WI38 (cell line): ENCODE results near the gene SPOCD1.

Source experiments
- H3K4me3 ChIP-seq: 2 replicates; pipeline ENCODE4 v1.5.1; 2011; ENCODE audit warnings: low read depth, mild to moderate bottlenecking, control low read depth, low read length
- TF ChIP-seq, protein P1 (sequence below): IDR thresholded peaks from 2 replicates; pipeline ENCODE4 v1.5.1; 2012; ENCODE audit warnings: low read depth, mild to moderate bottlenecking, control low read depth, low read length

Gene SPOCD1

DNA sequence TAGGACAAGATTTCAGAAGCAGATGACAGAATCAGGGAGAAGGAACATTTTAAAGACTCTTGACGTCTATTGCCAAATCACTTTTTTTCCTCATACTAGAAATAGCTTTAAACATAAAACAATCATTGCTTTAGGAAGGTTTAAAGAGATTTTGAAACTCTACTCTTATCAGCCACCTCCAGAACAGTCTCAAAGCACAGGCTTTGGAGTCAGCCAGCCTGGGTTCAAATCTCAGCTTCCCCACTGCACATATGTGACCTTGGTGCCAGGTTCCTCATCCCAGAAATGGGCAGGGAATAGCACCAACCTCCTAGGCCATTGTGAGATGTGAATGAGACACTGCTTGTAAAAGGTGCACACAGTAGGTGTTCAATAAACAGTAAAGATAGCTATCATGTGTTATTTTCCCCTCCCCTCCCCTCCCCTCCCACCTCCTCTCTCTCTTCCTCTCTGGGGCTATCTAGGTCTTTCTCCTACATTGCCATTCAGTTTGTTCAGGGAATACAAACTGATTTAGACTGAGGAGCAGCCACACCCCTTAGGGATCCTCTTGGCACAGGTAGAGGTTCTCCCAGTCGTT is 20.6 kb downstream of the SPOCD1 start:
- TF ChIP-seq, protein P1, sequence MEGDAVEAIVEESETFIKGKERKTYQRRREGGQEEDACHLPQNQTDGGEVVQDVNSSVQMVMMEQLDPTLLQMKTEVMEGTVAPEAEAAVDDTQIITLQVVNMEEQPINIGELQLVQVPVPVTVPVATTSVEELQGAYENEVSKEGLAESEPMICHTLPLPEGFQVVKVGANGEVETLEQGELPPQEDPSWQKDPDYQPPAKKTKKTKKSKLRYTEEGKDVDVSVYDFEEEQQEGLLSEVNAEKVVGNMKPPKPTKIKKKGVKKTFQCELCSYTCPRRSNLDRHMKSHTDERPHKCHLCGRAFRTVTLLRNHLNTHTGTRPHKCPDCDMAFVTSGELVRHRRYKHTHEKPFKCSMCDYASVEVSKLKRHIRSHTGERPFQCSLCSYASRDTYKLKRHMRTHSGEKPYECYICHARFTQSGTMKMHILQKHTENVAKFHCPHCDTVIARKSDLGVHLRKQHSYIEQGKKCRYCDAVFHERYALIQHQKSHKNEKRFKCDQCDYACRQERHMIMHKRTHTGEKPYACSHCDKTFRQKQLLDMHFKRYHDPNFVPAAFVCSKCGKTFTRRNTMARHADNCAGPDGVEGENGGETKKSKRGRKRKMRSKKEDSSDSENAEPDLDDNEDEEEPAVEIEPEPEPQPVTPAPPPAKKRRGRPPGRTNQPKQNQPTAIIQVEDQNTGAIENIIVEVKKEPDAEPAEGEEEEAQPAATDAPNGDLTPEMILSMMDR: no peak
- peak overlapping the region; percentile 94; the same call in 1 of the 2 replicates for H3K4me3 ChIP-seq

DNA sequence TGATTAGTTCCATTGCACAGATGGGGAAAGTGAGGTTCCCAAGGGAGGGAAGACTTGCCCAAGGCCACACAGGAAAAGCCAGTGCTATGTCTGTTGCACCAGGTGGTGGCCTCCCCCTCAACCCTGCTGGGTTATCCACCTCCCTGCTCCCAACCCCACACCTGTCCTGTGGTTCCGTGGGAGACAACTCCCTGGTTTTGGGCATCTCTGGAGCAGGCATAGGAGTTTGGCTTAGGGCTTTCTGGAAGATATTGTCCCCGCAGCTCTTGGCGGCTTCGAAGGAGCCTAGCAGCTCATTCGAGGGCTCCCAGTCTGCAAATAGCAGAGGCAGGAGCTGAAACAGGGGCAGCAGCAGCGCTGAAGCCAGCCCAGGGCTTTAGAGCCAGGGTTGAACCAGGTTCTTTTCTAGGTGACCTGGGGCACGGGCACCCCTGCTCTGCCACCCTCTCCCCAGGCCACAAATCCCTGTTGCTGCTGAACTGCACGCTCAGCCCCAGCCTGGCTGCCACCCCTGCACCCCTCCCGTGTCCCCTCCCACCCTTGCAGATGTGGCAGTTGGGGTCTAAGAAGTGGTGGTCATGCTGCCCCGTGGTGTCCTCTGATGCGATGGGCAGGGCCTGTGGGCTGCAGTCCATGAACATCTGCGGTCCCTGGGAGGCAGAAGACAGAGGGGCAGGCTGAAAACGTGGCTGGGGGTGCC is 22.1 kb downstream of the SPOCD1 start:
- TF ChIP-seq, protein P1: no peak
- no peak overlapping the region for H3K4me3 ChIP-seq

DNA sequence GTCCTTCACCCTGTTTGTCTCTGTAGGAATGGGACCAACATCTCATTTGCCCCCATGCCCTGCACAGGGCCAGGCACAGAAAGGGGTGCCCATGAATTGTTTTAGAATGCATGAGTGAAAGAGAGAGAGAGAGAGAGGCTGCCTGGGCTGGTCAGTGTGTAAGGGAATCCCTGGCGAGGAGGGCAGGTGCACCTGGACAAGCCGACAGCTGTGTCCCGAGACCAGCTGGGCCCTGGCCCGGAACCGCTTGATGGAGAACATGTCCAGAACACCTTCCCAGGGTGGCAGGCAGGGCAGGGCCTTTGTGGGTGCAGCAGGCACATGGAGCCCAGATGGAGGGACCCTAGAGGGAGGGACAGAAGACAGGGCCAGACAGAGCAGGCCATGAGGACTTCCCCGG is 22.7 kb downstream of the SPOCD1 start:
- TF ChIP-seq, protein P1: no peak
- no peak overlapping the region for H3K4me3 ChIP-seq

DNA sequence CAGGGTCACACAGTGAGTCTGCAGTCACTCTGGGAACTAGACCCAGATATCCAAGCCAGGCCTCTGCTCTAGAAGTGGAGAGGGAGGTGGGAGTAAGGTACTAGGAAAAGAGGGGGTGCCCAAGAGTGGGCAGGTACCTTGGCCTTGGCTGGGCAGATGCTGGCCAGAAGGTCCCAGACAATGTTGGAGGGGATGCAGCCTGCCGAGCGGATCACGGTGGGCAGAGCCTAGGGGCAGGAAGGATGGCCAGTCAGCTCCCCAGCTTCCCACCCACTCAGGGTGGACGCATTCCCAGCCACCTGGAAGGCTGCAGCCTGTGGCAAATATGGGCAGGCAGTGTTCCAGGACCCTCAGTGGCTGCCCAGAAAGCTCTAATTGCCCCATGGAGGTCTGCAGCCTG is 23.3 kb downstream of the SPOCD1 start:
- TF ChIP-seq, protein P1: no peak
- H3K4me3 ChIP-seq: no peak overlapping the region

DNA sequence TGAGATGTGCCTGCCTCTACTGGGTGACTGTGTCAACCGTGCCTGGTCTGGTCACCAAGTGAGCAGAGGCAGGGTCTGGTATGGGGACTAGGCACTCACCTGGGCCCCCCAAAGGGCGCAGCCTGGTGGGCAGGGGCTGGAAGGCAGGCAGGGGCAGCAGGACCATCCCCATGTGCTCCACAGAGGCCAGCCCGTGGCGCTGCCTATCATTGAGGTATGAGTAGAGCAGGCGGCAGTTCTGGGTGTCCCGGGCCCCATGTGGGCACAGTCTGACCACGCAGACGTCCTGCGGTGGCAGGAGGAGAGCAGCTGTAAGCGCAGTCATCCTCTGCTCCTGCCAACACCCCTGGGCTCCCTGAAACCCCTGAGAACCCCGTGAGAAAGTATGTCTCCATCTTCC is 23.7 kb downstream of the SPOCD1 start:
- no peak overlapping the region for H3K4me3 ChIP-seq
- TF ChIP-seq, protein P1: no peak

DNA sequence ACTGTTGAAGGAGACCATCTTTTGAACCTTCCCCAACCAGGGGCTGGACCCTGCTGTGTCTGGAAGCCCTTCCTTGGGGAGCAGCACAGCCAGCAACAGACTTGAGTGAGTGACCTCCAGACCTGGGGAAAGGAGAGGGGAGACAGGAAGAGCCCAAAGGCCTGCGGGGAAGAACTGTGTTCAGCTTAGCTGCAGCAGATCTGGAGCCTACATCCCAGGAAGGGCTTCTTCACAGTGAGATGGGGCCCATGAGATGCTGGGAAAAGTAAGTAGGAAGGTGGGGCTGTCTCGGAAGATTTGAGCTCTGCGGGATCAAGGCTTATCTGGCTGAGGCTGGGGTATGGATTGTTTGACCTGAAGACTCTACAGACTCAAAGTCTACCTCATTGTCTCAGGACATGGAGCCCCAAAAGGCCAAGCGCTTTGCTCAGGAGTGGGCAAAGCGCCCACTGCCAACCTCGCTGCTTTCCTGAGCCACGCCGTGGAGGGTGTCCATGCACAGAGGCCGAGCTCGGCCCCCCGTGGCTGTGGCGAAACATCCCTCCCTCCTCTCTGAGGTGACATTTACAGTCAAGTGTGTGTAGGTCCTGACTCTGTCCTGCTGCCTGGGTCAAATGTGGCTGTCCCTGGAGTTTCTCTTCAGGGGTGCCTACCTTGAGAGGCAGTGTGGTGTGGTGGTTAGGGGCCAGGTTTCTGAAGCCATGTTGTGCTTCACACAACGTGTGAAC is 24.5 kb downstream of the SPOCD1 start:
- no peak overlapping the region for H3K4me3 ChIP-seq

More for the DNA sequence above, 24.5 kb downstream of the SPOCD1 start:
- TF ChIP-seq, protein P1: no peak
